GM12878 (cell line): Measurements from ENCODE around the gene PPP1R13B. TPM values are rescaled to one million over a fixed set of nuclear protein-coding genes. Genes with fewer than 3 reads are reported as not detected.

Experiments used
- BRCA1 ChIP-seq: IDR thresholded peaks from 2 replicates; pipeline ENCODE4 v1.6.1; 2011; ENCODE audit warnings: low read depth, low read length, improper control_type of control experiment
- CEBPB ChIP-seq, 2 experiments: fragments of 150-350 bp in 1 of 2; IDR thresholded peaks; 2 replicates each; pipeline ENCODE4 v1.6.1; 2012 to 2014; ENCODE audit warnings: low read depth in 2 of 2, low read length in 2 of 2, borderline replicate concordance in 1 of 2, inconsistent platforms in 1 of 2
- ESRRA ChIP-seq: IDR thresholded peaks from 2 replicates; pipeline ENCODE4 v1.6.1; 2012; ENCODE audit warnings: mild to moderate bottlenecking, low read length, improper control_type of control experiment
- NBN ChIP-seq: fragments of 450-650 bp; IDR thresholded peaks from 2 replicates; pipeline ENCODE4 v1.6.1; 2016
- NFYA ChIP-seq: IDR thresholded peaks from 2 replicates; pipeline ENCODE4 v1.6.1; 2011; ENCODE audit warnings: low read depth, mild to moderate bottlenecking, low read length, improper control_type of control experiment, borderline replicate concordance
- TCF7 ChIP-seq: IDR thresholded peaks from 2 replicates; pipeline ENCODE4 v1.6.1; 2014; ENCODE audit warnings: antibody characterized with exemption, borderline replicate concordance
- polyA plus RNA-seq, 11 experiments: library from polyadenylated mRNA; depleted of rRNA in 4 of 11; unstranded in 6 of 11; stranded (reverse) in 5 of 11; fragments of >200 nt; fragmentation: Nextera tagmentation in 4 of 11; fragmentation: Illumina TruSeq in 1 of 11; extraction: Ambion mirVana in 4 of 11; extraction: Trizol in 1 of 11; gene quantifications; 1 replicate in 1 of 11; 2 replicates in 10 of 11; pipeline versions ENCODE4 v1.2.1 to v1.2.3, GENCODE V29; 2011 to 2016; ENCODE audit warnings: inconsistent platforms in 2 of 11, missing spikeins in 2 of 11, low read depth in 1 of 11
- total RNA-seq, 4 experiments: library from RNA; depleted of rRNA in 3 of 4; stranded (reverse); fragments of >200 nt in 3 of 4; fragmentation: Illumina TruSeq in 1 of 4; extraction: Trizol in 1 of 4; gene quantifications; 2 replicates each; pipeline versions ENCODE4 v1.2.1 to v1.2.3, GENCODE V29; 2013 to 2021
- TF ChIP-seq, protein P1 (sequence below): fragments of 450-650 bp; IDR thresholded peaks from 2 replicates; pipeline ENCODE4 v1.6.1; 2018; ENCODE audit warnings: mild to moderate bottlenecking, low read depth, moderate library complexity; ENCODE audit not compliant: partially characterized antibody
- TF ChIP-seq, protein P2 (sequence below): IDR thresholded peaks from 2 replicates; pipeline ENCODE4 v1.6.1; 2012; ENCODE audit warnings: improper control_type of control experiment, low read depth, low read length; ENCODE audit not compliant: insufficient replicate concordance
- TF ChIP-seq, protein P3 (sequence below): IDR thresholded peaks from 2 replicates; pipeline ENCODE4 v1.6.1; 2011; ENCODE audit warnings: borderline replicate concordance, low read depth, mild to moderate bottlenecking, moderate library complexity, mixed read lengths, low read length; ENCODE audit not compliant: insufficient read depth; ENCODE audit errors: extremely low read length
- TF ChIP-seq, protein P4 (sequence below): IDR thresholded peaks from 2 replicates; pipeline ENCODE4 v1.6.1; 2011; ENCODE audit warnings: mild to moderate bottlenecking, low read depth, low read length, moderate library complexity; ENCODE audit not compliant: insufficient replicate concordance
- TF ChIP-seq, protein P5 (sequence below): fragments of 450-650 bp; IDR thresholded peaks from 2 replicates; pipeline ENCODE4 v1.6.1; 2017; ENCODE audit warnings: mild to moderate bottlenecking, low read depth, inconsistent platforms; ENCODE audit not compliant: poor library complexity, severe bottlenecking
- TF ChIP-seq, protein P6 (sequence below): fragments of 450-650 bp; IDR thresholded peaks from 2 replicates; pipeline ENCODE4 v1.6.1; 2016; ENCODE audit warnings: mild to moderate bottlenecking

The PPP1R13B gene
- total and polyA plus RNA-seq, 10 of the 15 experiments (the other 5 are each of a cell fraction or from before 2014, with no cell fraction given), result 0.16 to 8.1 (median 3.2) TPM

DNA sequence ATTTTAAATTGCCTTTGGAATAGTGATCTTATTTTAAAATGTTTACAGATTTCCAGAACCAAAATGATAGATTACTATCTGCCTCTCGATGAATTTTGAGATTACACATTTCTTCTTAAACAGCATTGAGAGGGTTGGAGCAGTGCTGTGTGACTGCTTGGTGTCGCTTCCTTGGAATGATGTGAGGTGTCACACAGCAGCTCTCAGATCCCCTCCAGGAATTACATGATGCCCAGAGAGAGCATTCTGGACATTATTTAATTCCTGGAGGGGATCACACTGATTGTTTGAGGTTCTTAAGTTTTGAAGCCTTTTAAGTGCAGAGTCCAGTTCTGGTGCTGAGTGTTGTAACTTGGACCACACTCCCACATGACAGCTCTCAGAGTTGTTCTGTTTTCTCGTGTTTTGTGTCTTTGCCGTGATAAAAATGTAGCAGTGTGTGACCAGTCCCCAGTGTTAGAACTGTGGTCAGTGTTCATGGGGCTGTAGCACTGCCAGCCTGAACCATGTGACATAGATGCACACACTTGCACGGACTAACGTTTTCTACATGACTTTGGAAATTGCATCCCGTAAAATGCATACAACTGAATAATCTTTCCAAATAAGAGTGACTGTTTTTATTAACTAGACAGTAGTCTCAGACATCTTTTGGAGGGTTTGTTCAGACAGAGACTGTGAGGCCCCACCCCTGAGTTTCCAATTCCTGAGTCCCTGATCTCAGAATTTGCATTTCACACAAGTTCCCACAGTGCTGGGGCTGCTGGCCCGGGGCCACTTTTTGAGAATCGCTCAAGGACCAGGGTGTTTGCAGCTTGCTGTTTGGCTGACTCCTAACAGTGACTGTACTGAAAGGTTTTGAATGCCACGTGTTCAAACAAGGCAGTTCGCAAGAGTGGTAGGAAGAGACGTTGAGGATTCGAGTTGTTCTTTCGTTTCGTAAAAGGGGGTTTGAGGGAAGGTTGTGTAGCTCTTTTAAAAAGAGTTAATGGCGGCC lies 158.2 kb downstream of the PPP1R13B start (continued):
- TF ChIP-seq, protein P1, sequence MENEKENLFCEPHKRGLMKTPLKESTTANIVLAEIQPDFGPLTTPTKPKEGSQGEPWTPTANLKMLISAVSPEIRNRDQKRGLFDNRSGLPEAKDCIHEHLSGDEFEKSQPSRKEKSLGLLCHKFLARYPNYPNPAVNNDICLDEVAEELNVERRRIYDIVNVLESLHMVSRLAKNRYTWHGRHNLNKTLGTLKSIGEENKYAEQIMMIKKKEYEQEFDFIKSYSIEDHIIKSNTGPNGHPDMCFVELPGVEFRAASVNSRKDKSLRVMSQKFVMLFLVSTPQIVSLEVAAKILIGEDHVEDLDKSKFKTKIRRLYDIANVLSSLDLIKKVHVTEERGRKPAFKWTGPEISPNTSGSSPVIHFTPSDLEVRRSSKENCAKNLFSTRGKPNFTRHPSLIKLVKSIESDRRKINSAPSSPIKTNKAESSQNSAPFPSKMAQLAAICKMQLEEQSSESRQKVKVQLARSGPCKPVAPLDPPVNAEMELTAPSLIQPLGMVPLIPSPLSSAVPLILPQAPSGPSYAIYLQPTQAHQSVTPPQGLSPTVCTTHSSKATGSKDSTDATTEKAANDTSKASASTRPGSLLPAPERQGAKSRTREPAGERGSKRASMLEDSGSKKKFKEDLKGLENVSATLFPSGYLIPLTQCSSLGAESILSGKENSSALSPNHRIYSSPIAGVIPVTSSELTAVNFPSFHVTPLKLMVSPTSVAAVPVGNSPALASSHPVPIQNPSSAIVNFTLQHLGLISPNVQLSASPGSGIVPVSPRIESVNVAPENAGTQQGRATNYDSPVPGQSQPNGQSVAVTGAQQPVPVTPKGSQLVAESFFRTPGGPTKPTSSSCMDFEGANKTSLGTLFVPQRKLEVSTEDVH, result no peak
- TF ChIP-seq CEBPB (IDR thresholded peaks at IDR 0.05; ENCODE audit: borderline replicate concordance in 1 of 2, low read depth in 2 of 2, low read length in 2 of 2) (no peak), BRCA1 (no peak), ESRRA (no peak), TCF7 (no peak), NBN (peak; percentile 57; the same call in 1 of the 2 replicates), NFYA (no peak)
- TF ChIP-seq, protein P2, sequence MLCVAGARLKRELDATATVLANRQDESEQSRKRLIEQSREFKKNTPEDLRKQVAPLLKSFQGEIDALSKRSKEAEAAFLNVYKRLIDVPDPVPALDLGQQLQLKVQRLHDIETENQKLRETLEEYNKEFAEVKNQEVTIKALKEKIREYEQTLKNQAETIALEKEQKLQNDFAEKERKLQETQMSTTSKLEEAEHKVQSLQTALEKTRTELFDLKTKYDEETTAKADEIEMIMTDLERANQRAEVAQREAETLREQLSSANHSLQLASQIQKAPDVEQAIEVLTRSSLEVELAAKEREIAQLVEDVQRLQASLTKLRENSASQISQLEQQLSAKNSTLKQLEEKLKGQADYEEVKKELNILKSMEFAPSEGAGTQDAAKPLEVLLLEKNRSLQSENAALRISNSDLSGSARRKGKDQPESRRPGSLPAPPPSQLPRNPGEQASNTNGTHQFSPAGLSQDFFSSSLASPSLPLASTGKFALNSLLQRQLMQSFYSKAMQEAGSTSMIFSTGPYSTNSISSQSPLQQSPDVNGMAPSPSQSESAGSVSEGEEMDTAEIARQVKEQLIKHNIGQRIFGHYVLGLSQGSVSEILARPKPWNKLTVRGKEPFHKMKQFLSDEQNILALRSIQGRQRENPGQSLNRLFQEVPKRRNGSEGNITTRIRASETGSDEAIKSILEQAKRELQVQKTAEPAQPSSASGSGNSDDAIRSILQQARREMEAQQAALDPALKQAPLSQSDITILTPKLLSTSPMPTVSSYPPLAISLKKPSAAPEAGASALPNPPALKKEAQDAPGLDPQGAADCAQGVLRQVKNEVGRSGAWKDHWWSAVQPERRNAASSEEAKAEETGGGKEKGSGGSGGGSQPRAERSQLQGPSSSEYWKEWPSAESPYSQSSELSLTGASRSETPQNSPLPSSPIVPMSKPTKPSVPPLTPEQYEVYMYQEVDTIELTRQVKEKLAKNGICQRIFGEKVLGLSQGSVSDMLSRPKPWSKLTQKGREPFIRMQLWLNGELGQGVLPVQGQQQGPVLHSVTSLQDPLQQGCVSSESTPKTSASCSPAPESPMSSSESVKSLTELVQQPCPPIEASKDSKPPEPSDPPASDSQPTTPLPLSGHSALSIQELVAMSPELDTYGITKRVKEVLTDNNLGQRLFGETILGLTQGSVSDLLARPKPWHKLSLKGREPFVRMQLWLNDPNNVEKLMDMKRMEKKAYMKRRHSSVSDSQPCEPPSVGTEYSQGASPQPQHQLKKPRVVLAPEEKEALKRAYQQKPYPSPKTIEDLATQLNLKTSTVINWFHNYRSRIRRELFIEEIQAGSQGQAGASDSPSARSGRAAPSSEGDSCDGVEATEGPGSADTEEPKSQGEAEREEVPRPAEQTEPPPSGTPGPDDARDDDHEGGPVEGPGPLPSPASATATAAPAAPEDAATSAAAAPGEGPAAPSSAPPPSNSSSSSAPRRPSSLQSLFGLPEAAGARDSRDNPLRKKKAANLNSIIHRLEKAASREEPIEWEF, result no peak
- TF ChIP-seq, protein P3, sequence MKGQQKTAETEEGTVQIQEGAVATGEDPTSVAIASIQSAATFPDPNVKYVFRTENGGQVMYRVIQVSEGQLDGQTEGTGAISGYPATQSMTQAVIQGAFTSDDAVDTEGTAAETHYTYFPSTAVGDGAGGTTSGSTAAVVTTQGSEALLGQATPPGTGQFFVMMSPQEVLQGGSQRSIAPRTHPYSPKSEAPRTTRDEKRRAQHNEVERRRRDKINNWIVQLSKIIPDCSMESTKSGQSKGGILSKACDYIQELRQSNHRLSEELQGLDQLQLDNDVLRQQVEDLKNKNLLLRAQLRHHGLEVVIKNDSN, result no peak
- TF ChIP-seq, protein P4, sequence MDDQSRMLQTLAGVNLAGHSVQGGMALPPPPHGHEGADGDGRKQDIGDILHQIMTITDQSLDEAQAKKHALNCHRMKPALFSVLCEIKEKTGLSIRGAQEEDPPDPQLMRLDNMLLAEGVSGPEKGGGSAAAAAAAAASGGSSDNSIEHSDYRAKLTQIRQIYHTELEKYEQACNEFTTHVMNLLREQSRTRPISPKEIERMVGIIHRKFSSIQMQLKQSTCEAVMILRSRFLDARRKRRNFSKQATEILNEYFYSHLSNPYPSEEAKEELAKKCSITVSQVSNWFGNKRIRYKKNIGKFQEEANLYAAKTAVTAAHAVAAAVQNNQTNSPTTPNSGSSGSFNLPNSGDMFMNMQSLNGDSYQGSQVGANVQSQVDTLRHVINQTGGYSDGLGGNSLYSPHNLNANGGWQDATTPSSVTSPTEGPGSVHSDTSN, result no peak
- TF ChIP-seq, protein P5, sequence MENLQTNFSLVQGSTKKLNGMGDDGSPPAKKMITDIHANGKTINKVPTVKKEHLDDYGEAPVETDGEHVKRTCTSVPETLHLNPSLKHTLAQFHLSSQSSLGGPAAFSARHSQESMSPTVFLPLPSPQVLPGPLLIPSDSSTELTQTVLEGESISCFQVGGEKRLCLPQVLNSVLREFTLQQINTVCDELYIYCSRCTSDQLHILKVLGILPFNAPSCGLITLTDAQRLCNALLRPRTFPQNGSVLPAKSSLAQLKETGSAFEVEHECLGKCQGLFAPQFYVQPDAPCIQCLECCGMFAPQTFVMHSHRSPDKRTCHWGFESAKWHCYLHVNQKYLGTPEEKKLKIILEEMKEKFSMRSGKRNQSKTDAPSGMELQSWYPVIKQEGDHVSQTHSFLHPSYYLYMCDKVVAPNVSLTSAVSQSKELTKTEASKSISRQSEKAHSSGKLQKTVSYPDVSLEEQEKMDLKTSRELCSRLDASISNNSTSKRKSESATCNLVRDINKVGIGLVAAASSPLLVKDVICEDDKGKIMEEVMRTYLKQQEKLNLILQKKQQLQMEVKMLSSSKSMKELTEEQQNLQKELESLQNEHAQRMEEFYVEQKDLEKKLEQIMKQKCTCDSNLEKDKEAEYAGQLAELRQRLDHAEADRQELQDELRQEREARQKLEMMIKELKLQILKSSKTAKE, result no peak
- TF ChIP-seq, protein P6, sequence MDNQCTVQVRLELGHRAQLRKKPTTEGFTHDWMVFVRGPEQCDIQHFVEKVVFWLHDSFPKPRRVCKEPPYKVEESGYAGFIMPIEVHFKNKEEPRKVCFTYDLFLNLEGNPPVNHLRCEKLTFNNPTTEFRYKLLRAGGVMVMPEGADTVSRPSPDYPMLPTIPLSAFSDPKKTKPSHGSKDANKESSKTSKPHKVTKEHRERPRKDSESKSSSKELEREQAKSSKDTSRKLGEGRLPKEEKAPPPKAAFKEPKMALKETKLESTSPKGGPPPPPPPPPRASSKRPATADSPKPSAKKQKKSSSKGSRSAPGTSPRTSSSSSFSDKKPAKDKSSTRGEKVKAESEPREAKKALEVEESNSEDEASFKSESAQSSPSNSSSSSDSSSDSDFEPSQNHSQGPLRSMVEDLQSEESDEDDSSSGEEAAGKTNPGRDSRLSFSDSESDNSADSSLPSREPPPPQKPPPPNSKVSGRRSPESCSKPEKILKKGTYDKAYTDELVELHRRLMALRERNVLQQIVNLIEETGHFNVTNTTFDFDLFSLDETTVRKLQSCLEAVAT, result peak; percentile 28; the same call in 1 of the 2 replicates
